HCT116 (cell line): ENCODE data around the gene DDX10. TPM values are rescaled to one million over a fixed set of nuclear protein-coding genes. Genes with fewer than 3 reads are reported as not detected.

ENCODE experiments used
- ATAC-seq: fragments of 200-7000 bp; cut with Tn5 transposase; 2 replicates; pipeline ENCODE4 v1.9.1; 2020; ENCODE audit warnings: mild to moderate bottlenecking, moderate library complexity
- BruUV-seq: library from RNA; stranded (reverse); fragments of 400-500 nt; replicated peaks from 2 replicates; lab custom pipeline; 2021; lab: Mats Ljungman, UMichigan
- CTCF ChIA-PET: fragments of 300-600 bp; sonication (Branson Sonifier 250); formaldehyde crosslinking; loops from one replicate; lab custom pipeline; 2021; ENCODE audit warnings: antibody characterized with exemption; lab: Charles Lee
- POLR2A ChIA-PET: fragments of 300-600, 350-600 bp; sonication (Branson Sonifier 250); formaldehyde crosslinking; loops from one replicate; lab custom pipeline; 2021; ENCODE audit warnings: antibody characterized with exemption; lab: Charles Lee
- RAD21 ChIA-PET, 2 experiments: fragments of 300-600 bp; sonication (Branson Sonifier 250); formaldehyde crosslinking; loops; one replicate each; lab custom pipeline; 2023; ENCODE audit warnings: low total read pairs in 2 of 2; ENCODE audit not compliant: uncharacterized antibody in 2 of 2, unreplicated experiment in 2 of 2, low non-redundant PET in 1 of 2; lab: Charles Lee
- DNase-seq: peaks from one replicate; pipeline ENCODE4 v3.0.0-alpha.2; 2010; ENCODE audit warnings: low read depth, low spot score
- H2AFZ ChIP-seq: fragments of 200-600 bp; shearing (Covaris generic), sonication (generic); 2 replicates; pipeline ENCODE4 v1.6.1; 2017; ENCODE audit warnings: low read depth, mixed run types, mixed read lengths, antibody characterized with exemption, low read length; ENCODE audit not compliant: poor library complexity, severe bottlenecking
- H3K27ac ChIP-seq: 2 replicates; pipeline ENCODE4 v1.5.1; 2012; ENCODE audit warnings: low read depth, low read length
- H3K27me3 ChIP-seq: fragments of 200-600 bp; sonication (generic); 2 replicates; pipeline ENCODE4 v1.6.1; 2016; ENCODE audit warnings: mixed run types, low read length, mixed read lengths; ENCODE audit not compliant: insufficient read depth
- H3K36me3 ChIP-seq, 2 experiments: fragments of 200-500 bp in 1 of 2; fragments of 200-600 bp in 1 of 2; sonication (Bioruptor generic) in 1 of 2; sonication (generic) in 1 of 2; 2 replicates each; pipeline versions ENCODE4 v1.5.1 to v1.6.1; 2014 to 2016; ENCODE audit warnings: low read length in 2 of 2, inconsistent platforms in 1 of 2, mixed read lengths in 1 of 2, mixed run types in 1 of 2; ENCODE audit not compliant: insufficient read depth in 2 of 2, control insufficient read depth in 1 of 2
- H3K4me1 ChIP-seq, 2 experiments: fragments of 200-600 bp in 1 of 2; sonication (generic) in 1 of 2; 2 replicates each; pipeline versions ENCODE4 v1.5.1 to v1.6.1; 2012 to 2017; ENCODE audit warnings: low read length in 2 of 2, inconsistent platforms in 1 of 2, mild to moderate bottlenecking in 1 of 2, mixed read lengths in 1 of 2, mixed run types in 1 of 2, moderate library complexity in 1 of 2; ENCODE audit not compliant: insufficient read depth in 2 of 2, control insufficient read depth in 1 of 2
- H3K4me2 ChIP-seq: fragments of 200-600 bp; sonication (generic); 2 replicates; pipeline ENCODE4 v1.6.1; 2017; ENCODE audit warnings: mixed run types, low read length, mixed read lengths
- H3K4me3 ChIP-seq, 2 experiments: fragments of 200-600 bp in 1 of 2; sonication (generic) in 1 of 2; replicated peaks in 1 of 2; 2 replicates each; pipeline ENCODE4 v1.5.1; 2011 to 2016; ENCODE audit warnings: low read length in 2 of 2, control low read depth in 1 of 2, low read depth in 1 of 2, mild to moderate bottlenecking in 1 of 2, mixed read lengths in 1 of 2, mixed run types in 1 of 2
- H3K79me2 ChIP-seq: fragments of 200-600 bp; sonication (generic); 2 replicates; pipeline ENCODE4 v1.6.1; 2017; ENCODE audit warnings: mild to moderate bottlenecking, mixed run types, low read length, moderate library complexity, mixed read lengths; ENCODE audit not compliant: insufficient read depth
- H3K9ac ChIP-seq: fragments of 200-600 bp; sonication (generic); 2 replicates; pipeline ENCODE4 v1.6.1; 2016; ENCODE audit warnings: low read length, mixed read lengths
- H3K9me2 ChIP-seq: fragments of 200-600 bp; sonication (generic), shearing (Covaris generic); 2 replicates; pipeline ENCODE4 v1.6.1; 2017; ENCODE audit warnings: mixed run types, mild to moderate bottlenecking, moderate library complexity; ENCODE audit not compliant: insufficient read depth
- H3K9me3 ChIP-seq, 2 experiments: fragments of 200-500 bp in 1 of 2; fragments of 200-600 bp in 1 of 2; sonication (Bioruptor generic) in 1 of 2; sonication (generic) in 1 of 2; 2 replicates each; pipeline ENCODE4 v1.6.1; 2014 to 2017; ENCODE audit warnings: low read length in 2 of 2, mixed read lengths in 2 of 2, inconsistent platforms in 1 of 2, low read depth in 1 of 2, mild to moderate bottlenecking in 1 of 2, mixed run types in 1 of 2, moderate library complexity in 1 of 2; ENCODE audit not compliant: control insufficient read depth in 1 of 2, insufficient read depth in 1 of 2
- H4K20me1 ChIP-seq: fragments of 200-600 bp; sonication (generic), shearing (Covaris generic); 2 replicates; pipeline ENCODE4 v1.6.1; 2017; ENCODE audit warnings: mixed run types, mild to moderate bottlenecking, moderate library complexity; ENCODE audit not compliant: insufficient read depth
- ATF3 ChIP-seq: IDR thresholded peaks from 2 replicates; pipeline ENCODE4 v1.6.1; 2012
- CEBPB ChIP-seq: IDR thresholded peaks from 2 replicates; pipeline ENCODE4 v1.6.1; 2012; ENCODE audit warnings: low read depth
- EZH2 ChIP-seq: fragments of 200-600 bp; sonication (generic); IDR thresholded peaks from 2 replicates; pipeline ENCODE4 v1.6.1; 2017; ENCODE audit warnings: antibody characterized with exemption, mixed run types
- EZH2phosphoT487 ChIP-seq: fragments of 200-600 bp; IDR thresholded peaks from 2 replicates; pipeline ENCODE4 v1.6.1; 2018; ENCODE audit warnings: antibody characterized with exemption, borderline replicate concordance
- JUND ChIP-seq: IDR thresholded peaks from 2 replicates; pipeline ENCODE4 v1.6.1; 2012
- RAD21 ChIP-seq: IDR thresholded peaks from 2 replicates; pipeline ENCODE4 v1.6.1; 2012; ENCODE audit warnings: low read depth, mild to moderate bottlenecking
- SIN3A ChIP-seq: IDR thresholded peaks from 2 replicates; pipeline ENCODE4 v1.6.1; 2012; ENCODE audit warnings: low read depth
- SP1 ChIP-seq: IDR thresholded peaks from 2 replicates; pipeline ENCODE4 v1.6.1; 2012; ENCODE audit warnings: low read depth
- SRF ChIP-seq: IDR thresholded peaks from 2 replicates; pipeline ENCODE4 v1.6.1; 2012; ENCODE audit warnings: low read depth
- YY1 ChIP-seq: IDR thresholded peaks from 2 replicates; pipeline ENCODE4 v1.6.1; 2011; ENCODE audit warnings: low read length, low read depth, moderate library complexity, mild to moderate bottlenecking; ENCODE audit not compliant: insufficient replicate concordance; ENCODE audit errors: extremely low read depth
- ZFX ChIP-seq: fragments of 450-650 bp; IDR thresholded peaks from 2 replicates; pipeline ENCODE4 v1.6.1; 2017
- ZNF274 ChIP-seq: fragments of 200-500 bp; sonication (Bioruptor generic); IDR thresholded peaks from 2 replicates; pipeline ENCODE4 v1.6.1; 2014; ENCODE audit warnings: mild to moderate bottlenecking, low read depth, low read length, inconsistent platforms
- intact Hi-C: fragments of 100-400 bp; cut with micrococcal nuclease; formaldehyde crosslinking; loops from 2 replicates; pipeline ENCODE4 v1.10.0; 2022
- total RNA-seq: library from RNA; stranded (reverse); gene quantifications from one replicate; pipeline ENCODE4 v1.2.1, GENCODE V29; 2021; ENCODE audit not compliant: unreplicated experiment
- TF ChIP-seq, protein P1 (sequence below), 3 experiments: fragments of 200-600 bp in 1 of 3; sonication (generic) in 1 of 3; IDR thresholded peaks in 2 of 3; conservative IDR thresholded peaks in 1 of 3; 2 replicates each; pipeline ENCODE4 v1.5.1; 2012 to 2017; ENCODE audit warnings: low read depth in 2 of 3, low read length in 2 of 3, antibody characterized with exemption in 1 of 3, borderline replicate concordance in 1 of 3, control low read depth in 1 of 3, mild to moderate bottlenecking in 1 of 3, mixed read lengths in 1 of 3, mixed run types in 1 of 3, moderate library complexity in 1 of 3; ENCODE audit not compliant: insufficient read depth in 1 of 3
- TF ChIP-seq, protein P2 (sequence below): IDR thresholded peaks from 2 replicates; pipeline ENCODE4 v1.6.1; 2012

DDX10 gene
- total RNA-seq, 1 experiment from 2014 or later: 66.5 TPM

GRCh38 chr11:108727665-108728064 is 62.8 kb downstream of the DDX10 start:
- no peaks in the 10 kb centered on the region for H3K4me1 ChIP-seq
- intact Hi-C loops: no loop called here
- no peaks in the 10 kb centered on the region for H3K27me3 ChIP-seq
- H3K9ac ChIP-seq: no peak overlapping the region
- RAD21 ChIA-PET: no interaction called here
- CTCF ChIA-PET: no interaction called here
- H3K9me3 ChIP-seq: no peaks in the 10 kb centered on the region
- POLR2A ChIA-PET: no interaction called here
- no peak overlapping the region for H2AFZ ChIP-seq
- TF ChIP-seq ZNF274: no peak
- no peak for TF ChIP-seq RAD21
- no peak for TF ChIP-seq SIN3A
- no peak for TF ChIP-seq SRF
- TF ChIP-seq, protein P1, sequence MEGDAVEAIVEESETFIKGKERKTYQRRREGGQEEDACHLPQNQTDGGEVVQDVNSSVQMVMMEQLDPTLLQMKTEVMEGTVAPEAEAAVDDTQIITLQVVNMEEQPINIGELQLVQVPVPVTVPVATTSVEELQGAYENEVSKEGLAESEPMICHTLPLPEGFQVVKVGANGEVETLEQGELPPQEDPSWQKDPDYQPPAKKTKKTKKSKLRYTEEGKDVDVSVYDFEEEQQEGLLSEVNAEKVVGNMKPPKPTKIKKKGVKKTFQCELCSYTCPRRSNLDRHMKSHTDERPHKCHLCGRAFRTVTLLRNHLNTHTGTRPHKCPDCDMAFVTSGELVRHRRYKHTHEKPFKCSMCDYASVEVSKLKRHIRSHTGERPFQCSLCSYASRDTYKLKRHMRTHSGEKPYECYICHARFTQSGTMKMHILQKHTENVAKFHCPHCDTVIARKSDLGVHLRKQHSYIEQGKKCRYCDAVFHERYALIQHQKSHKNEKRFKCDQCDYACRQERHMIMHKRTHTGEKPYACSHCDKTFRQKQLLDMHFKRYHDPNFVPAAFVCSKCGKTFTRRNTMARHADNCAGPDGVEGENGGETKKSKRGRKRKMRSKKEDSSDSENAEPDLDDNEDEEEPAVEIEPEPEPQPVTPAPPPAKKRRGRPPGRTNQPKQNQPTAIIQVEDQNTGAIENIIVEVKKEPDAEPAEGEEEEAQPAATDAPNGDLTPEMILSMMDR (IDR thresholded peaks at IDR 0.05 in 2 of 3, conservative IDR thresholded peaks at IDR 0.05 in 1 of 3; ENCODE audit: borderline replicate concordance in 1 of 3, insufficient read depth in 1 of 3, low read depth in 2 of 3, low read length in 2 of 3): no peak
- TF ChIP-seq ZFX: no peak
- no peak for TF ChIP-seq ATF3
- no peak for TF ChIP-seq EZH2phosphoT487
- no peak for TF ChIP-seq CEBPB
- no peak for TF ChIP-seq EZH2
- TF ChIP-seq, protein P2, sequence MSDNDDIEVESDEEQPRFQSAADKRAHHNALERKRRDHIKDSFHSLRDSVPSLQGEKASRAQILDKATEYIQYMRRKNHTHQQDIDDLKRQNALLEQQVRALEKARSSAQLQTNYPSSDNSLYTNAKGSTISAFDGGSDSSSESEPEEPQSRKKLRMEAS: no peak
- TF ChIP-seq JUND: no peak
- no peak for TF ChIP-seq YY1
- no peak for TF ChIP-seq SP1
- no peak overlapping the region for H3K4me3 ChIP-seq
- peaks cover 81% of the 10 kb centered on the region for H3K79me2 ChIP-seq
- 0 out of 2 replicates have a peak, but pooled peaks cover 3% of the 10 kb centered on the region for H4K20me1 ChIP-seq
- no peaks in the 10 kb centered on the region for H3K9me2 ChIP-seq
- BruUV-seq: no TSS peak
- H3K36me3 ChIP-seq: peaks cover 6 to 19% of the 10 kb centered on the region in 2 experiments; a peak in 3 of 4 replicates
- no peak overlapping the region for H3K27ac ChIP-seq
- ATAC-seq (no peak), DNase-seq (no peak)
- H3K4me2 ChIP-seq: no peak overlapping the region
